Hematopoietic multipotent progenitor cell (in vitro differentiated cells): ENCODE results near the gene SRP19. TPM values are rescaled to one million over a fixed set of nuclear protein-coding genes. Genes with fewer than 3 reads are reported as not detected.
"Not testable (repeated sequence)": the region's sequence is repeated elsewhere in the genome, so short reads cannot be mapped to it uniquely, and the experiment has no call there.

Experiments
- DNase-seq, 3 donors: peaks; one replicate each; pipeline ENCODE4 v3.0.0-alpha.2; 2011 to 2015; ENCODE audit warnings: low read depth in 2 of 3, low spot score in 2 of 3
- total RNA-seq: library from RNA; depleted of rRNA; stranded (reverse); fragments of >200 nt; gene quantifications from one replicate; pipeline ENCODE4 v1.2.3, GENCODE V29; 2012

SRP19 gene
- total RNA-seq, result 5.9 TPM

DNA sequence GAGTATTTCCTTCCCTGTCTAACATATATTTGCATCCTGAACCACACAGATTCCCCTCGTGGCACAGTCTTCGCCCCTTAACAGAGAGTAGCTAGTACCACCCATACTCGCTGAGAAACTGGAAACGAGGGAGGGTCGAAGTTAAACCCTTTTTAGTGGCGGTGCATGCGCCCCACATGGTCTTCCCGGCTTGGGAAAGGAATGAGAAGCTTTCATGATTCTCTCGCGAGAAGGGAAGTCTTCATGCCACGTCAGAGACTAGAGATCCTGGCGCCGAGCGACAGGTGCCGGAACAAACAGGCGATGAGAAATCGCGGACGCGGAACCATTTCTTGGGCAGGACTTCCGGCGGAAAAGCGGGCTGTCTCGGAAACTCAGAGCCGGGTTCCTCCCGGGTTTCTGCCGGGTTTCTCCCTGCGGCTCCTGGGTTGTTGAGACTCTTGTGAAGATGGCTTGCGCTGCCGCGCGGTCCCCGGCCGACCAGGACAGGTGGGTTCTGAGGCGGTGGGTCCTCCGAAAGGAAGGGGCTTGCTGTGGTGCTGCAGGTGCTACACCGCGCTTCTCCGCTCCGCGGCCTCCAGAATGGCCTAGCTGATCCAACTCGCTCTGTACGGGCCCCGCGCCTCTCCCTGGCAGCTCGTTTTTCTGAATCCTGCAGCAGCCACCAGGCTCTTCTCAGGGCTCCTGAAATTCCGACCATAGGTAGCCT lies at the start of gene SRP19:
Gene SRP19, plus strand, starts transcription at position 359 of the 709 bp plus-strand sequence. Its CDS starts 90 bp downstream, at position 449.
- peak; percentile 79 to 98 (median 95) for DNase-seq

DNA sequence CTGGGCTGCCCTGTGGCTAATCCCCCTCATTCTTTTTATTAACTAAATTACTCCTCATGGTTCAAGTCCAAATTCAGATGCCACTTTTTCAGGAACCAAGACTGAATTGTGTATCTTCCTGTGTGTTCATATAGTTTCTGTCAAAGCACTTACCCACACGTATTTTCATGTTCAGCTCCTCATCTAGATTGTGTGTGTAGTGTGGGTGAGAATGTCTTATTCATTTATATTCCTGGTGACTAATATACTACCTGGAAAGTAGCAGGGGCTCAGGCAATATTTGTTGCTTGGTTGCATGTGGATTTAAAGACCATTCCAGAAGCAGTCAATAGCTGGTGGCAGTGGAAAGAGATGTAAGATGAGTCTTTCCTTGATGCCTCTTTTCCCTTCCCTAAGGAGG lies 48.5 kb upstream of the SRP19 start:
- no peak for DNase-seq

GRCh38 chr5:112820246-112820645 lies 40.8 kb upstream of the SRP19 start:
- DNase-seq, result no peak

GRCh38 chr5:112822456-112822855 lies 38.6 kb upstream of the SRP19 start:
- no peak for DNase-seq

- no peak for DNase-seq
These were observed 37.9 kb upstream of the SRP19 start for GRCh38 chr5:112823181-112823580.

DNA sequence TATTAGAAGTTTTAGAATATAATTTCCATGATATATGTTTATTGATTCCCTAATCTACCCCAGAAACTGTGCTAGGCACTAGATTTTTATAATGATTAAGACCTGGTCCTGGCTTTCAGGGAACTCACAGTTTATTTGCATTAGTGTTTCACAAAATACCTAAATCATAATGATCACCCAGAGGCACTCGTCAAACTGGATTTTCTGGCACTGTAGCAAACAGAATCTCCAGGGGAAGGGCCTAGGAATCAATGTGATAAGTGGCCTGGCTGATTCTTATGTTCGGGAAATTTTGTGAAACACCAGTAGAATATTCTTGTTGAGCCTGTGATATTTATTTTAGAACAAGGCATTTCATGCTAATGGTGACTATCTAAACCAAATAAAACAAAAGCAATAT lies 37.4 kb upstream of the SRP19 start:
- no peak for DNase-seq

GRCh38 chr5:112824197-112824596 lies 36.9 kb upstream of the SRP19 start:
- DNase-seq, result peak in 1 of 3 donors; percentile 6

DNA sequence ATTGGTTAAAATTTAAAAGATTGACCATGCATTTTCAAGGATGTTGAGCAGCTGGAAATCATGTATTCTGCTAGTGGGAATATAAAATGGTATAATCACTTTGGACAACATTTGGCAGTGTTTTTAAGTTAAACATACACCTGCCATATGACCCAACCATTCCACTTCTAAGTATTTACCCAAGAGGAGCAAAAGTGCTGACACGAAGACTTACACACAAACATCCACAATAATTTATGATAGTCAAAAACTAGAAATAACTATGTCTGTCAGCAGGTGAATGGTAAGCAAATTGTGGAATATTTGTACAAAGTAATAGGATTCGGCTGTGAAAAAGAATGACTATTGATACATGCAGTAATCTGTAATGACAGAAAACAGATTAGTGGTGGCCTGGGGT lies 30.7 kb upstream of the SRP19 start:
- no peak for DNase-seq

DNA sequence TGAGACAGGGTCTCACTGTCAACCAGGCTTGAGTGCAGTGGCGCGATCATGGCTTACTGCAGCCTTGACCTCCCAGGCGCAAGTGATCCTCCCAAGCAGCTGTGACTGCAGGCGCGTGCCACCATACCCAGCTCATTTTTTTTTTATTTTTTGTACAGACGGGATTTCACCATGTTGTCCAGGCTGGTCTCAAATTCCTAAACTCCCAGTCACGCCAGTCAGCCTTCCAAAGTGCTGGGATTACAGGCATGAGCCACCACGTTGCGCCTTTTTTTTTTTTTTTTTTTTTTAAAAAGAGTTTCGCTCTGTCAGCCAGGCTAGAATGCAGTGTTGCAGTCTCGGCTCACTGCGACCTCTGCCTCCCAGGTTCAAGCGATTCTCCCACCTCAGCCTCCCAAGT lies 27.1 kb upstream of the SRP19 start:
- no peak for DNase-seq

- DNase-seq, result no peak
These were observed 16.6 kb upstream of the SRP19 start for GRCh38 chr5:112844489-112844888.

- no peak for DNase-seq
These were observed 14.5 kb upstream of the SRP19 start for GRCh38 chr5:112846556-112846955.

GRCh38 chr5:112847306-112847705 lies 13.8 kb upstream of the SRP19 start:
- DNase-seq, result no peak

DNA sequence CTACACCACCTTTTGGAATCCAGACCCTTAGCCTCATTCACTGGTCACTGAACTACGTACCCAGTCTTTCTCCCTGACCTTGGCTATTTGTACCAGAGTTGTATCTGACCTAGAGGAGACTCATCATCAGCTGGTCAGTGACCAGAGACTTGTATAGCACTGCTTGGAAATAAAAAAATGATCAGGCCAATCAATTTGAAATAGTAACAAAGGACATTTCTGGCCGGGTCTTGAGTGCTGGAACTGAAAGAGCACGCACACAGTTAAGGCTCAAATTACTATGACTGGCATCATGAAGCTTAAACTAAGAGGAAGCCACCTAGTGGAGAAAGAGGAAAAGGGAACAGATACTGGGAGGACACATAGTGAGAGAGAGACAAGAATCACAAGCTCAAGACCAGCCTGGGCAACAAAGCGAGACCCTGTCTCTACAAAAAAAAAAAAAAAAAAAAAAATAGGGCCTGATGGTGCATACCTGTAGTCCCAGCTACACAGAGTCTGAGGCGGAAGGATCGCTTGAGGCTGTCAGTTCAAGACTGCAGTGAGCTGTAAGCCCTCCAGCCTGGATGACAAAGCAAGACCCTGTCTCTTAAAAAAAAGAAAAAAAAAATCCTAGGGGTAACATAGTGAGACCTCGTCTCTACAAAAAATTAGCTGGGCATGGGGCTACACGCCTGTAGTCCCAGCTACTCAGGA lies 12.8 kb upstream of the SRP19 start:
- peak in 2 of 3 donors; percentile 46 to 75 for DNase-seq

DNA sequence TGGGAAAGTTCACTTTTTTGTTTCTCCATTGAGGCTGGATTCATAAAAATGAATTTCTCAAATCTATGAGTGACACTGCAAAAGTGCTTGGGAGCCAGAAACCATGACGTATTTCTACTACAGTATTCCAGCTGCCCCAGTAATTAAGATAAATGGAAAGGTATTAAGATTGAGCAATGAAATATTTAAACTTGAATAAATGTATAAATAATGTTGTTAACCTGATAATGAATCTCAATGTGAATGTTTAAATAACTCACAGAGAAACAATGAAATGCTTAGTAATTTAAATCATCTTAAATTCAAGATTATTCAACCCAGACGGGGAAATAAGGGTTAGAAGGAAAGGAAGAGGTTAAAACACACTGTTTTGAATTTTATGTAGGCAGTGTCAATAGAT lies 11.2 kb upstream of the SRP19 start:
- DNase-seq, result no peak

- DNase-seq, result no peak
These were observed 6.4 kb upstream of the SRP19 start for GRCh38 chr5:112854651-112855050.

- DNase-seq, result no peak
These were observed 3.2 kb upstream of the SRP19 start for GRCh38 chr5:112857866-112858265.

GRCh38 chr5:112860571-112860928 lies 537 bp upstream of the SRP19 start:
- not testable (repeated sequence) for DNase-seq

DNA sequence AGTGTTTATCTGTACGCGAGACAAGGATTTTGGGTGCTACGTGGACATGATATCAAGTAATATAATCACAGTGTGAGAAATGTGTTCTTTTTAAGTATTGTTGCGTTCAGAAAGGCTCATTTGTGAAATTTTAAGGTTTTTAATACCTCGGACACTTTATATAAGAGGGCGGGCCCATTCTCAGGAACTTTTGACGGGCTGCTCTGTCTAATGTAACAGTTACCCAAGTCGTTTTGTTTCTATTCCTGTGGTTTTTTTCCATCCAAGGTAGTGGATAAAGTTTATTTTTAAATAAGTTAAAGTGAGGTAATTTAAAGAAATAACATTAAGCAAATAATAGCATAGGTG lies 525 bp downstream of the SRP19 start:
- DNase-seq, result no peak

DNA sequence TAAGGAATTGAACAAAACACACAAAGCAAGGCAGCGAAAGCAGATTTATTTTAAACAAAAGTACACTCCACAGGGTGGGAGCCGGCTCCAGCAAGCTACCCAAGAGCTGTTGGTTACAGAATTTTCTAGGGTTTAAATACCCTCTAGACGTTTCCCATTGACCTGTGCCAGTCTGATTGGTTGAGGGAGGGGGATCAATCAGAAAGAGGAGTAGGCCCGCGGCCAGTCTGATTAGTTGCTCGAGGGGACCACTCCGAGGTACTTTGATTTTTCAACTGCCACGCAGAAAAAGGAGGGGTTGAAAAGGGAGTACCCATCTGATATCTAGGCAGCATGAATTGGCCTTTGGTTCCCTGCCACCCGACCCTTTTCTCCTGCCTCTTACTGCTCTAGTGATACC lies 998 bp downstream of the SRP19 start:
- no peak for DNase-seq

- DNase-seq, result no peak
These were observed 2.5 kb downstream of the SRP19 start for GRCh38 chr5:112863549-112863948.

DNA sequence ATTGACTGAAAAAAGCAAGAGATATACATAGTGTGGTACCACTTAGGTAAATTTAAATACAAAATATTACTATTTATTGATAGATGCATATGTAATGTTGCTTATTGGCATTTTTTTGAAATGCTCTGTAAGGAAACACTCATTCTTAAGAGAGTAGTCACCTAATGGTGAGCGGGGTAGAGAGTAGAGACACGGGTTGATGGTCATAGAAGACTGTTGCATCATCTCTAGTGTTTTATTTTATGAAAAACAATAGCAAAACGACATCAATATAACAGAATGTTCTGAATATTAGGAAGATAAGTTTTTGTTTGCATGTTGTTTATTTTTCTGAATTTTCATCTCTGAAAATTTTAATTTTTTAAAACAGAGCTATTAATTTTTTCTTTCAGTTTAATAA lies 4.0 kb downstream of the SRP19 start:
- no peak for DNase-seq

GRCh38 chr5:112866739-112867138 lies 5.7 kb downstream of the SRP19 start:
- no peak for DNase-seq

GRCh38 chr5:112867411-112867810 lies 6.3 kb downstream of the SRP19 start:
- DNase-seq, result no peak
